GM12874 (cell line): ENCODE results near the gene TSPAN11.

Experiments used
- TF ChIP-seq, protein P1 (sequence below): IDR thresholded peaks from 2 replicates; pipeline ENCODE4 v1.5.1; 2011; ENCODE audit warnings: low read depth, mild to moderate bottlenecking, control low read depth, low read length, moderate library complexity; ENCODE audit not compliant: insufficient read depth

Gene TSPAN11

GRCh38 chr12:30970559-30971197 lies 44.1 kb downstream of the TSPAN11 start:
- TF ChIP-seq, protein P1, sequence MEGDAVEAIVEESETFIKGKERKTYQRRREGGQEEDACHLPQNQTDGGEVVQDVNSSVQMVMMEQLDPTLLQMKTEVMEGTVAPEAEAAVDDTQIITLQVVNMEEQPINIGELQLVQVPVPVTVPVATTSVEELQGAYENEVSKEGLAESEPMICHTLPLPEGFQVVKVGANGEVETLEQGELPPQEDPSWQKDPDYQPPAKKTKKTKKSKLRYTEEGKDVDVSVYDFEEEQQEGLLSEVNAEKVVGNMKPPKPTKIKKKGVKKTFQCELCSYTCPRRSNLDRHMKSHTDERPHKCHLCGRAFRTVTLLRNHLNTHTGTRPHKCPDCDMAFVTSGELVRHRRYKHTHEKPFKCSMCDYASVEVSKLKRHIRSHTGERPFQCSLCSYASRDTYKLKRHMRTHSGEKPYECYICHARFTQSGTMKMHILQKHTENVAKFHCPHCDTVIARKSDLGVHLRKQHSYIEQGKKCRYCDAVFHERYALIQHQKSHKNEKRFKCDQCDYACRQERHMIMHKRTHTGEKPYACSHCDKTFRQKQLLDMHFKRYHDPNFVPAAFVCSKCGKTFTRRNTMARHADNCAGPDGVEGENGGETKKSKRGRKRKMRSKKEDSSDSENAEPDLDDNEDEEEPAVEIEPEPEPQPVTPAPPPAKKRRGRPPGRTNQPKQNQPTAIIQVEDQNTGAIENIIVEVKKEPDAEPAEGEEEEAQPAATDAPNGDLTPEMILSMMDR, result no peak

GRCh38 chr12:30972035-30972434 lies 45.5 kb downstream of the TSPAN11 start:
- TF ChIP-seq, protein P1, result no peak

GRCh38 chr12:30973175-30973574 lies 46.6 kb downstream of the TSPAN11 start:
- TF ChIP-seq, protein P1, result no peak

GRCh38 chr12:30973830-30974229 lies 47.3 kb downstream of the TSPAN11 start:
- TF ChIP-seq, protein P1, result no peak

DNA sequence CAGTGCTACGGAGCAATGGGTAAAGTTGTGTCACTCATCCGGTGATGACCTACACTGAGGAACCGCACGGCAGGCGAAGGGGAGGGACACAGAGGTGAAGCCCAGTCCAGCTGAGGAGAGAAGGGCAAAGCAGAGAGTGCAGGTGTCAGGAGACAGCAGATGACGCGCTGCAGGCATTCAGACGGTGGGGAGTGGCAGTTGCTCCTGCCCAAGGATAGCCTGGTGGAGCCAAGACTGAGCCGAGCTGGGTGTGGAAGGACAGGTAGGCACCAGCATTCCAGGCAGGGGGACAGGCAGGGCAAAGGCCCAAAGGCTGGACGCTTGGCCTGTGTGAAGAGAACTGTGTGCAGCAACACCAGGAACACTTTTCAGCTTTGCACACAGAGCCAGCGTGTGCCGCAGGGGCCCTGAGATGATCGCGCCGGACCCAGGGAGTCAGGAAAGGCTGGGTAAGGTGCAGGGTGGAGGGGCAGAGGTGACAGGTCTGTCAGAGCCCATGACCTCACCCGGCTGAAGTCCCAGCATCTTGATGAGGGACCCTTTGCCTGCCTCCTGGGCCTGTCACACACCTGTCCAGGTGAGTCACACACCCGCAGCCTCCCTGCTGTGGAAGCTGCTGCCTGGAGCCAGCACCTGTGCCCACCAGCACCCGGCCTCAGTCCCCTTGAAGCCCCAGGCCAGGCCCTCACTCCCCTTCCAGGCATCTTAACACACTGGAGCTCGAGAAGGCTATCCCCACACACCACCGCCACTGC lies 48.4 kb downstream of the TSPAN11 start:
- TF ChIP-seq, protein P1, result no peak

- TF ChIP-seq, protein P1, result no peak
These were observed 49.0 kb downstream of the TSPAN11 start for GRCh38 chr12:30975581-30975980.

GRCh38 chr12:30976206-30976605 lies 49.7 kb downstream of the TSPAN11 start:
- TF ChIP-seq, protein P1, result no peak
